ENCODE measurements around the gene LRRC40. TPM values are rescaled to one million over a fixed set of nuclear protein-coding genes. Genes with fewer than 3 reads are reported as not detected.
"Not testable (repeated sequence)": the region's sequence is repeated elsewhere in the genome, so short reads cannot be mapped to it uniquely, and the experiment has no call there.

The LRRC40 gene
- polyA plus RNA-seq, 3 donors: 4.3 to 6.3 (median 5.0) TPM

GRCh38 chr1:70190180-70190579, 15.2 kb downstream of the LRRC40 start:
- intact Hi-C loops (cut with micrococcal nuclease): no loop called here
- Mint-ChIP-seq H3K4me1 (no peaks in the 10 kb centered on the region), H3K9me3 (peaks cover 0 to 4% (median 0%) of the 10 kb centered on the region in 7 donors), H3K4me3 (no peak overlapping the region), H3K36me3 (peaks cover 18 to 20% of the 10 kb centered on the region in 2 donors), H3K27me3 (ENCODE audit: low read depth in 3 of 3) (no peaks in the 10 kb centered on the region), H3K27ac (no peak overlapping the region)
- H3K9ac ChIP-seq (ENCODE audit: insufficient read depth, low read length, poor library complexity, severe bottlenecking): no peak overlapping the region
- no peak for DNase-seq
- H3K27ac ChIP-seq (ENCODE audit: low read depth in 1 of 2, low read length in 2 of 2): no peak overlapping the region
- no peak overlapping the region for H3K4me2 ChIP-seq (replicated peaks; ENCODE audit: extremely low read depth, low read length, poor library complexity, severe bottlenecking)
- peaks cover 0 to 23% of the 10 kb centered on the region in 2 donors for H3K36me3 ChIP-seq (replicated peaks in 1 of 2; ENCODE audit: control insufficient read depth in 1 of 2, insufficient read depth in 2 of 2, low read length in 2 of 2)
- peaks cover 41% of the 10 kb centered on the region for H3K79me2 ChIP-seq (ENCODE audit: insufficient read depth, low read length)
- H3K27me3 ChIP-seq (ENCODE audit: control insufficient read depth in 2 of 2, insufficient read depth in 2 of 2, low read length in 2 of 2): no peaks in the 10 kb centered on the region
- H4K20me1 ChIP-seq (ENCODE audit: insufficient read depth, low read length): peaks cover 6% of the 10 kb centered on the region
- no peaks in the 10 kb centered on the region for H3K9me3 ChIP-seq (replicated peaks in 1 of 2; ENCODE audit: control insufficient read depth in 1 of 2, insufficient read depth in 1 of 2, low read length in 2 of 2)
- H3K4me1 ChIP-seq (ENCODE audit: control insufficient read depth in 1 of 2, insufficient read depth in 2 of 2, low read length in 2 of 2): no peaks in the 10 kb centered on the region
- H2AFZ ChIP-seq (ENCODE audit: insufficient read depth, low read depth, low read length, poor library complexity, severe bottlenecking): no peak overlapping the region
- TF ChIP-seq CTCF (IDR thresholded peaks at IDR 0.05): no peak
- no peak overlapping the region for H3K4me3 ChIP-seq (replicated peaks in 1 of 3; ENCODE audit: low read depth in 2 of 3, low read length in 3 of 3)

- Histone ChIP-seq H3K4me3 (replicated peaks in 1 of 3; ENCODE audit: low read depth in 2 of 3, low read length in 3 of 3) (no peak overlapping the region), H3K9ac (ENCODE audit: insufficient read depth, low read length, poor library complexity, severe bottlenecking) (no peak overlapping the region), H3K4me2 (replicated peaks; ENCODE audit: extremely low read depth, low read length, poor library complexity, severe bottlenecking) (no peak overlapping the region), H3K36me3 (replicated peaks in 1 of 2; ENCODE audit: control insufficient read depth in 1 of 2, insufficient read depth in 2 of 2, low read length in 2 of 2) (peaks cover 9 to 37% of the 10 kb centered on the region in 2 donors), H4K20me1 (ENCODE audit: insufficient read depth, low read length) (peaks cover 6% of the 10 kb centered on the region), H2AFZ (ENCODE audit: insufficient read depth, low read depth, low read length, poor library complexity, severe bottlenecking) (no peak overlapping the region), H3K27me3 (ENCODE audit: control insufficient read depth in 2 of 2, insufficient read depth in 2 of 2, low read length in 2 of 2) (no peaks in the 10 kb centered on the region), H3K27ac (ENCODE audit: low read depth in 1 of 2, low read length in 2 of 2) (no peak overlapping the region), H3K4me1 (ENCODE audit: control insufficient read depth in 1 of 2, insufficient read depth in 2 of 2, low read length in 2 of 2) (no peaks in the 10 kb centered on the region), H3K79me2 (ENCODE audit: insufficient read depth, low read length) (peaks cover 29% of the 10 kb centered on the region), H3K9me3 (replicated peaks in 1 of 2; ENCODE audit: control insufficient read depth in 1 of 2, insufficient read depth in 1 of 2, low read length in 2 of 2) (no peaks in the 10 kb centered on the region)
- no CpG with 5 or more reads among the region's 2 CpGs for WGBS (ENCODE audit: insufficient coverage)
- no peak for TF ChIP-seq CTCF (IDR thresholded peaks at IDR 0.05)
- Mint-ChIP-seq H3K27me3 (ENCODE audit: low read depth in 3 of 3) (no peaks in the 10 kb centered on the region), H3K4me3 (no peak overlapping the region), H3K4me1 (no peaks in the 10 kb centered on the region), H3K36me3 (peaks cover 31% of the 10 kb centered on the region in 2 donors), H3K9me3 (peaks cover 0 to 4% (median 0%) of the 10 kb centered on the region in 7 donors), H3K27ac (no peak overlapping the region)
- DNase-seq: no peak
- intact Hi-C loops (cut with micrococcal nuclease): no loop called here
Measured at GRCh38 chr1:70188522-70188921, 16.9 kb downstream of the LRRC40 start.

- H3K4me3 Mint-ChIP-seq; H4K20me1 ChIP-seq (ENCODE audit: insufficient read depth, low read length); H3K4me1 Mint-ChIP-seq; H3K27me3 Mint-ChIP-seq (ENCODE audit: low read depth in 3 of 3); H3K9me3 ChIP-seq (replicated peaks in 1 of 2; ENCODE audit: control insufficient read depth in 1 of 2, insufficient read depth in 1 of 2, low read length in 2 of 2); H3K27me3 ChIP-seq (ENCODE audit: control insufficient read depth in 2 of 2, insufficient read depth in 2 of 2, low read length in 2 of 2); intact Hi-C loops (cut with micrococcal nuclease); H2AFZ ChIP-seq (ENCODE audit: insufficient read depth, low read depth, low read length, poor library complexity, severe bottlenecking); H3K4me2 ChIP-seq (replicated peaks; ENCODE audit: extremely low read depth, low read length, poor library complexity, severe bottlenecking); H3K27ac ChIP-seq (ENCODE audit: low read depth in 1 of 2, low read length in 2 of 2); H3K9ac ChIP-seq (ENCODE audit: insufficient read depth, low read length, poor library complexity, severe bottlenecking); H3K4me1 ChIP-seq (ENCODE audit: control insufficient read depth in 1 of 2, insufficient read depth in 2 of 2, low read length in 2 of 2); H3K4me3 ChIP-seq (replicated peaks in 1 of 3; ENCODE audit: low read depth in 2 of 3, low read length in 3 of 3); H3K9me3 Mint-ChIP-seq: not testable (repeated sequence)
- H3K79me2 ChIP-seq (ENCODE audit: insufficient read depth, low read length): peaks cover 13% of the 10 kb centered on the region
- DNase-seq: peak in 1 of 3 donors; percentile 7
- H3K36me3 ChIP-seq (replicated peaks in 1 of 2; ENCODE audit: control insufficient read depth in 1 of 2, insufficient read depth in 2 of 2, low read length in 2 of 2): peaks cover 26 to 54% of the 10 kb centered on the region in 2 donors
- WGBS (ENCODE audit: insufficient coverage): 80% methylated on average over 1 of the region's 3 CpGs
- peak overlapping the region in 1 of 7 donors; percentile 48 for H3K27ac Mint-ChIP-seq
- H3K36me3 Mint-ChIP-seq: peaks cover 39 to 41% of the 10 kb centered on the region in 2 donors
Measured at GRCh38 chr1:70185181-70185580, 20.2 kb downstream of the LRRC40 start.
